ENCODE results near the gene SPTAN1.
"Not testable (repeated sequence)": the region's sequence is repeated elsewhere in the genome, so short reads cannot be mapped to it uniquely, and the experiment has no call there.

DNA sequence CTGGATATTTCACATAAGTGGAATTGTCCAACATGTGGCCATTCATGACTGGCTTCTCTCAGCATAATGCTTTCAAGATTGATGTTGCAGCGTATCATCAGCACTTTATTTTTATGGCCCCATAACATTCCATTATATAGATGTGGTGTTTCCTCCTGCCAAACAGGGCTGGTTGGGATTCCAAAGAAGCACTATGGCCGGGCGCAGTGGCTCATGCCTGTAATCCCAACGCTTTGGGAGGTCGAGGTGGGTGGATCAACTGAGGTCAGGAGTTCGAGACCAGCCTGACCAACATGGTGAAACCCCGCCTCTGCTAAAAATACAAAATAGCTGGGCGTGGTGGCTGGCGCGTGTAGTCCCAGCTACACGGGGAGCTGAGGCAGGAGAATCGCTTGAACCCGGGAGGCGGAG, 49.0 kb upstream of the SPTAN1 start:
- TF ChIP-seq, protein P1, sequence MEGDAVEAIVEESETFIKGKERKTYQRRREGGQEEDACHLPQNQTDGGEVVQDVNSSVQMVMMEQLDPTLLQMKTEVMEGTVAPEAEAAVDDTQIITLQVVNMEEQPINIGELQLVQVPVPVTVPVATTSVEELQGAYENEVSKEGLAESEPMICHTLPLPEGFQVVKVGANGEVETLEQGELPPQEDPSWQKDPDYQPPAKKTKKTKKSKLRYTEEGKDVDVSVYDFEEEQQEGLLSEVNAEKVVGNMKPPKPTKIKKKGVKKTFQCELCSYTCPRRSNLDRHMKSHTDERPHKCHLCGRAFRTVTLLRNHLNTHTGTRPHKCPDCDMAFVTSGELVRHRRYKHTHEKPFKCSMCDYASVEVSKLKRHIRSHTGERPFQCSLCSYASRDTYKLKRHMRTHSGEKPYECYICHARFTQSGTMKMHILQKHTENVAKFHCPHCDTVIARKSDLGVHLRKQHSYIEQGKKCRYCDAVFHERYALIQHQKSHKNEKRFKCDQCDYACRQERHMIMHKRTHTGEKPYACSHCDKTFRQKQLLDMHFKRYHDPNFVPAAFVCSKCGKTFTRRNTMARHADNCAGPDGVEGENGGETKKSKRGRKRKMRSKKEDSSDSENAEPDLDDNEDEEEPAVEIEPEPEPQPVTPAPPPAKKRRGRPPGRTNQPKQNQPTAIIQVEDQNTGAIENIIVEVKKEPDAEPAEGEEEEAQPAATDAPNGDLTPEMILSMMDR (IDR thresholded peaks at IDR 0.05): not testable (repeated sequence)
- not testable (repeated sequence) for TF ChIP-seq POLR2A (IDR thresholded peaks at IDR 0.05)
